GM08714 (cell line): ENCODE results near the gene ESRRA.
A peak's percentile ranks its signal among the peaks of the same experiment; 100 is the strongest.

Experiments used
- H3K4me3 ChIP-seq: fragments of 200-500 bp; sonication (Bioruptor generic); 2 replicates; pipeline ENCODE4 v1.5.1; 2014; ENCODE audit warnings: mild to moderate bottlenecking, low read length, inconsistent platforms
- ZNF274 ChIP-seq: IDR thresholded peaks from 2 replicates; pipeline ENCODE4 v1.6.1; 2012; ENCODE audit warnings: mild to moderate bottlenecking, low read depth, low read length

ESRRA gene

DNA sequence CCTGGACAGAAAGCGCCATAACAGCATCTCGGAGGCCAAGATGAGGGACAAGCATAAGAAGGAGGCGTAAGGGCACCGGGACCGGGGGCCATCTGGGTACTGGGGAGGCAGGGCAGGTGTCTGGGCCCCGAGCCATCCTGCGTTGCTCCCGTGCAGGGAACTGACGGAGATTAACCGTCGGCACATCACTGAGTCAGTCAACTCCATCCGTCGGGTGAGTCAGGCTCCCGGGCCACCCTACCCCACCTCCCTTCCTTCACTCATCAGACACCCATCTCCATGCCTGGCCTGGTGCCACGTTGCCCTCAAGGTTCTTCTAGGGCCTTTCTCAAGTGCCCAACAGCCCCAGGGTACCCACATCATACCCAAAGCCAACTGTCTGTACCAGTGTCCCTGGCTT is 39.0 kb upstream of the ESRRA start:
- TF ChIP-seq ZNF274, result no peak

DNA sequence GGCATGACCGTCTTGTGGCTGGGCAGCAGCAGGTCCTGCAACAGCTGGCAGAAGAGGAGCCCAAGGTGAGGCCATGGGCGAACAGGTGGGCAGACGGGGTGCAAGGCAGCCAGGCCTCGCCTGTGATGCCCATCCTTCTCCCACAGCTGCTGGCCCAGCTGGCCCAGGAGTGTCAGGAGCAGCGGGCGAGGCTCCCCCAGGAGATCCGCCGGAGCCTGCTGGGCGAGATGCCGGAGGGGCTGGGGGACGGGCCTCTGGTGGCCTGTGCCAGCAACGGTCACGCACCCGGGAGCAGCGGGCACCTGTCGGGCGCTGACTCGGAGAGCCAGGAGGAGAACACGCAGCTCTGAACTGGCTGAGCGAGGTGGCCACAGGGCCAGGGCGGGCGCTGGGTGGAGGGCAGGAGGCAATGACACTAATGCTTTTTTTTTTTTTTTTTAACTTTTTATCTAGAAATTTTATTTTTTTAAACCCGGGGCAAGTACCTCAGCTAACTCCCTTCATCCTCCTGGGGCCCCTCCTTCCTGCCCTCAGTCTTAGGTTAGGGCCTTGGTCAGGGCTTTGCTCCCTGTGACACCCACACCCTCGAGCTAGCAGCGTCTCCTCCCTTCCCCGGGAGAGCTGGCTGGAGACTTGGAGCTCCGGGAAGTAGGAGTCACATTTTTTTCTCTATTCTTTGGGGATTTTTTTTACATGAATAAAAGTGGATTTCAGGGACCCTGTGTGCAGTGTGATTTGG is 37.9 kb upstream of the ESRRA start:
- TF ChIP-seq ZNF274, result no peak
- no peak overlapping the region for H3K4me3 ChIP-seq

More for the DNA sequence above, 39.0 kb upstream of the ESRRA start:
- H3K4me3 ChIP-seq, result no peak overlapping the region

DNA sequence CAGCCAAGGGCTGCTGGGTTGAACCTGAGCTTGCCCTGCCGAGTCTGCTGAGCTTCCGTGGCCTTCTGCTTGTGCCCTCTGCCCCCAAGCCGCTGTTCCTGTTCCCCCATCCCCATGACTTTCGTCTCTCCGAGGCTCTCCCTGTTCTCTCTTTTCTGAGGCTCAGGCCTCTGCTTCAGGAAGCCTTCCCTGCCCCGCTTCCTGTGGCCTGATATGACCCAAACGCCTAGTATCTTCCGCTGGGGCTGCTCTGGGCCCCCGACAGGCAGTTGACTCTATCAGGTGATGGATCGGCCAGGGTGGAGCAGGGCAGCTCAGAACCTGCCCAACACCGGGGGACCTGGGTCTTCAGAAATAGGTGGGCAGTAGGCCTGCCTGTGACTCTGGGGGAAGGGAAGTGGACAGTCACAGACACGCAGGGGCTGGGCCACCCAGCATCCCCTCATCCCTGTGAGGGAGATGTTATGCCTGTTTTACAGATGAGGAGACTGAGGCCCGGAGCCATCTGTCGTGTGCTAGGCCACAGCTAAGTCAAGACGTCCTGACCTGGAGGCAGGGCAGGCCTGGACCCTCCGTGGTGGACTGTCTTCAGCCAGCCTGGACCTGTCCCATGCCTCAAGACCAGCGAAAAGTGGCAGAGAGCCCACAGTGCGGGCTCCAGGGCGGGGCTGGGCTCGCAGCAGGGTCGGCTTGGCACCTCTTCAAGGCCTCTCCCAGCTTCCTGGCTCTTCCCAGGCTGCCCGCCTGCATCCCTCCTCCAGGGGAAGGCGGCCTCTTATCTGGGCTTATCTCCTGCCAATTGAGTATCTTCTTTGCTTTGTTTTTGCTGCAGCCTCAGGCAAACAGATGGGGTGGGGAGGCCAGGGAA is 37.1 kb upstream of the ESRRA start:
- H3K4me3 ChIP-seq, result peak overlapping the region; percentile 74; the same call in 1 of the 2 replicates
- no peak for TF ChIP-seq ZNF274

DNA sequence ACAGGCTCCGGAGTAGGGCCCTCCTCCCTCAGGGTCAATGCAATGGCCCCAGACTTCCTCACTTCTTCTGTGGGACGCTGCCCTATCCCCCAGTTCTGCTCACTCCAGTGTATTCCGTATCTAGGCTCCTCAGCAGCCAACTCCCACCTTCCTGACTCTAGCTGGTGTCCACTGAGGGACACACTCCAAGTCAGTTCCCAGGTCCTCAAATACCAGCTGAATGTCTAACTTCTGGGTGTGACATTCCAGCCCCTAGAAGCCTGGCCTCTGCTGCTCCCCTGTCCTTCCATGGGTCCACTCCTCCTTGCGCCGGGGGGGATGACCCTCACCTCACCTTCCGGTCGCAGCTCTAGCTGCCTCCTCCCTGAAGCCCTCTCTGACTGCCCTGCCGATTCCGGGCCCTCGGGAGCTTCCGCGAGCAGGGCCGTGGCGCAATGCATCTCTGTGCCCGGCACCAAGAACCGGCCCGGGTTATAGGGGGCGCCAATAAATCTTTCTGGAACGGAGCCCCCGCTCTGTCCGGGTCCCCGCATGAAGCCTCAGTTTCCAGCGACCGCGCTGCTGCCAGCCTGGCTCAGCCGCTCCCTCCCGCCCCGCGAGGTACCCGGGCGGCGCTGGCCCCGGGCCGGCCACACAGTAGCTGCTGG is 36.3 kb upstream of the ESRRA start:
- no peak for TF ChIP-seq ZNF274

DNA sequence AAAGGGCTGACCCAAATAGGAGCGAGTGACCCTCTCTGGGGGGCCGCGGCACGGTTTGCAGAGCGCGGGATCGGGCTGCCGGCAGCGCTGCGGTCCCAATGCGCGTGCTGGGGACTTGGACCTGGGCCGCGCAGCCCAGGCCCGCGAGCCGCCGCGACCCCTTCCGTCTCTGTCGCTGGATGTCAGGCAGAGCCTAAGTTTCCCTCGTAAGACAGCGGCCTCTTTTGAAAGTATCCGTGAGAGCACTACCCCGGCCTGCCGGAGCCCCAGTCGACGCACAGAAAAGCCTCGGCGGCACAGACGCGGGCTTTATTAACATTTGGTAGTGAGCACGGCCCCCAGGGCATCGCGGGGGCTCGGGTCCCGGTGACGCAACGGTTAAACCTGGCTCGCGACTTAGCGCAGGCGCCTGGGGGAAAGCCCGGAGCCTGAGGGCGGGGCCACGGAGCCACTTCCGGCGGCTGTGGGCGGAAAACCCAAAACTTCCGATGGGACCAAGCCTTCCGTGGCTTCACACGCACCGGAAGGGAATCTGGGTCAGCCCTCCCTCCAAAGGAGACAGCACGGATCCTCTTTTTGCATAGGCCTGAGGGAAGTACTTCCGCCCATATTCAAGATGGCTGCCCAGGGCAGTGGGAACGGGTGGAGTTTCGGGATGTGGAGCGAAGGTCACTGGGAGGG is 35.6 kb upstream of the ESRRA start:
- TF ChIP-seq ZNF274, result no peak

More for the DNA sequence above, 36.3 kb upstream of the ESRRA start:
- H3K4me3 ChIP-seq, result peak overlapping the region; percentile 74

DNA sequence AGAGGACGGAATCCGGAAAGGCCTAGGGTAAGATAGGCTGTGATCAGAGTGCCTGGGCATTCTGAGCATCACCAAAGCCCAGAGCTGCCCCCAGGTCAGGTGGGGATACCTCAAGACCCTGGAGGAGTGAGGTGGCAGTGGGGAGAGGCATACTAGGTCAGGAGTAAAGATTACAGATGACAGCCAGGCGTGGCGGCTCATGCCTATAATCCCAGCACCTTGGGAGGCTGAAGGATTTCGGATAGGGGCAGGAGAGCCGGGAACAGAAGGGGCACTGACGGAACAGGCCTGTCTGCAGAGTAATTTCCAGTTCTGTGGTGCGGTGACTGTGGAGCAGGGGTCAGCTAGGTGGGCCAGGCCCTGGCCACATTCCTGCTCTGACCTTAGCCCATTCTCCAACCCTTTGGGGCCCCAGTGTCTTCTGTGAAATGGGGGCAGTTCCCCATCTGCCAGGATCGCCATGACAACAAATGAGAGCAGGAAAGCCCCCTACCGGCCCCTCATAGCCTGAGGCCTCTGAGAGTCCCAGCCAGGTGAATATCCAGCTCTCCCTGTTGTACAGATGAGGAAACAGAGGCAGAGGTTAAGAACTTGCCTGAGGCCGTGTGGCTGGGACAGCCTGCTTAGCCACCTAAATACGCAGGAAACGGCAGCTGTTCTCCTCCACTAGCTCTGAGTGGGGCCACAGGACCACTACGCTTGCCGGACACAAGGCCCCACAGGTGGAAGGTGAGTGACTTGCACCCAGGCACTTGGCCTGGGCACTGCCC is 30.1 kb upstream of the ESRRA start:
- no peak for TF ChIP-seq ZNF274

More for the DNA sequence above, 35.6 kb upstream of the ESRRA start:
- H3K4me3 ChIP-seq, result peak overlapping the region; percentile 76

DNA sequence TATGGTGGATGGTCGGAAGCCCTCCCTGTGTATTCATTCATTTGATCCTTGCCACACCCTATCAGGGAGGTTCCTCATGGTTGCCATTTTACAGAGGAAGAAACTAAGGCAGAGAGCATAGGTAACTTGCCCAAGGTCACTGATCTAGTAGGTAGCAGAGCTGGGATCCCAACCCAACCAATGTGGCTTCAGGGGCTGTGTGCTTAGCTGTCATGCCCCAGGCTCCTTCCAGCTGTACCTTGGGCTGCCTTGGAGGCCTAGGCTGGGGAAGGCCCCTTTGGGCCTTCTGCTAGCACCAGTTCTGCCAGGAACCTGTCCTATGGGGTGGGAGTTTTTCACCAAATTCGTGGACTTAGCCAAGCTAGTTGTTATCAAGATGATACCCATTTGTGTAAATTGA is 29.5 kb upstream of the ESRRA start:
- H3K4me3 ChIP-seq, result no peak overlapping the region
- no peak for TF ChIP-seq ZNF274

More for the DNA sequence above, 30.1 kb upstream of the ESRRA start:
- no peak overlapping the region for H3K4me3 ChIP-seq

DNA sequence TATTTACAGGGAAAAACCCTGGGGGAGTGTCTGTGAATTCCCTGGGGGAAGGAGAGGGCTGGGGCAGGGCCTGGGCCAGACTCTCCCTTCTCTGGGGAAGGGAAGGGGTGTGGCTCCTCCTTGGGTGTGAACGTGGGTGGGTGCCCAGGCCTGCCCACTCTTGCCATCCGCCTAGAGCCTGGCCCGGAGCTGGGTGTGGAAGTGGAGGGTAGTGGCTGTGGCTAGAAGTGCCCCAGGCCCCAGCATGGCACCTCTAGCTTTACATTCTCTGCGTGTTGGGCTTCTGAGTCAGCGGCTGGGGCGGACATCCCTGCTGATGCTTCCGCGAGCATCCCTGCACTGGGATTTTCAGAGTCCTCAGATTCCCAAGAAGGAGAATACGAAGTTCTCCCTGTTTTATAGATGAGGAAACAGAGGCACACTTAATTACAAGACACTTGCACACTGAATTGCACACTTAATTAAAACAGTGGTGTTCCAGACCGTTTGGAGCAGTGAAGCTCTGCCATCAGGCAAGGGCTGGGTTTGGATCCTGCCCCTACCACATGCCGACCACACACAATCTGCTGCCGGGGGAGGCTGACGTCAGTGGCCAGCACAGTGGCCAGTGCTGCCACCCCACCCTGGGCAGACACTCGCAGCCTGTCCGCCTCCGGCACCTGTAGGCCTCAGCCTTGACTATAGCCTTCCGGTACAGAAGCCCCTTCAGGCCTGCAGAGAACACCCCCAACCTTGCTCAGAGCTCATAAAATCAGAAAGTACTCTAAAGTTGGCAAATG is 28.5 kb upstream of the ESRRA start:
- TF ChIP-seq ZNF274, result no peak
- no peak overlapping the region for H3K4me3 ChIP-seq

DNA sequence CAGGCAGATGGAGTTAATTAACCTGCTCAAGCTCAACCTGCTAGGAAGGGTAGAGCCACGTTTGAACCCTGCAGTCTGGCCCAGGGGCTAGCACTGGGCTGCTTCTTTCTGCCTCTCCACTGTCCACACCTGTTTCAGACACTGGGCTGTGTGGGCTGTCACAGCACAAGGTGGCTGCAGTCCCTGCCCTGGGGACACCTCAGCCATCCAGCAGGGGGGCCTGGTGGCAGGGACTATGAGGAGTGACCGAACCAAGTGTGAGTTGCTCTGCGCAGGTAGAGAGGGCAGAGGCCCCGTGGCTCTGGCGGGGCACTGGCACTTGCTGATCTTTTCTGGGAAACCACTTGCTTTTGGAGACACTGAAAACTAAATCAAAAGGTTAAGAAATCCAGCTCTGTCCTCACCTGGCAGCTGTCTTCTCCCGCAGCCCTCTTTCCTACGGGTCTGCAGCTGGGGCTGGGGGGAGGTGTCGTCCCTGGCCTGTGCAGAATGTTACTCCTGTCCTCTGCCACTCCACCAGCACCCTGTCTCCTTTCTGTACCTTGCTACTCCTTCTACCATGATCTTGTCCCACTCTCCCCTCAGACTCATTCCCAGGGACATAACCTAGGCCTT is 26.6 kb upstream of the ESRRA start:
- no peak for TF ChIP-seq ZNF274
- no peak overlapping the region for H3K4me3 ChIP-seq

DNA sequence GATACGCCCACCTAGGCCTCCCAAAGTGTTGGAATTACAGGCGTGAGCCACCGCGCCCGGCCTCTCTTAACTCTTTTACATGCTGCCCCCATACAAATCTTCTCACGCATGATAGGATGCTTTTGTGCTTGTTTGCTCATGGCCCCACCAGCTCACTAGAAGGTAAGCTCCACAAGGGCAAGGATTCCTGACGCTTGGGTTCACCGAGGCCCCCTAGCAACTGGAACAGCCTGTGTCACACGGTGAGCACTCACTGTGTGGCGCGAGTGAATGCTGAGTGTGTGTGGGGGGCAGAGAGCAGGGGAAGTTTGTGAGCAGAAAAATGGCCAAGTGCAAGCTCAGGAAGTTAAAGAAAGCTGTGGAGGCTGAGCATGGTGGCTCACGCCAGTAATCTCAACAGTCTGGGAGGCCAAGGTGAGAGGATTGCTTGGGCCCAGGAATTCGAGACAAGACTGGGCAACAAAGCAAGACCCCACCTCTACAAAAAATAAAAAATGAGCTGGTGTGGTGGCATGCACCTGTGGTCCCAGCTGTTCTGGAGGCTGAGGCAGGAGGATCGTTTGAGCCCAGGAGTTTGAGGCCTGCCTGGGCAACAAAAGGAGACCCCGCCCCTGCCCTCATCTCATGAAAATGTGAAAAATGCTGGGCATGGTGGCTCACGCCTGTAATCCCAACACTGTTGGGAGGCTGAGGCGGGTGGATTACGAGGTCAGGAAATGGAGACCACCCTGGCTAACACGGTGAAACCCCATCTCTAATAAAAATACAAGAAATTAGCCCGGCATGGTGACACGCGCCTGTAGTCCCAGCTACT is 23.2 kb upstream of the ESRRA start:
- no peak overlapping the region for H3K4me3 ChIP-seq
- no peak for TF ChIP-seq ZNF274

DNA sequence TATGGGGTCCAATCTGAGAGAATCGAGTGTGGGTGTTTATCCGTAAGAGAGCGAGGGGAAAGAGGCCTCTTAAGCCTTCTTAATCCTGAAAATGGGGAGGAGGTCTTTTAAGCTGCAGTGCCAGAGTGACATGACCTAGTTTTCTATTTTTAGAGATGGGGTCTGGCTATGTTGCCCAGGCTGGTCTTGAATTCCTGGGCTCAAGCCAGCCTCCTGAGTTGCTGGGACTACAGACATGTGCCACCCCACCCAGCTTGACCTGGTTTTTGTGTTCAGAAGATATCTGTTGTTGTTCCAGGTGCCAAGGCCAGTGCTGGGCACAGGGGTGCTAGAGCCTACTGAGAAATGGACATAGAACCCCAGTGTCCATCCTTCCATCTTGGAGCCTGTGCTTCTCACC is 22.2 kb upstream of the ESRRA start:
- no peak overlapping the region for H3K4me3 ChIP-seq
- TF ChIP-seq ZNF274, result no peak
